Activated CD8-positive, alpha-beta T cell treated with anti-CD3 and anti-CD28 coated beads for 36 hours (primary cell): ENCODE measurements around the gene CYP2B6. TPM values are rescaled to one million over a fixed set of nuclear protein-coding genes. Genes with fewer than 3 reads are reported as not detected.

Source experiments
- ATAC-seq: fragments of 200-7000 bp; cut with Tn5 transposase; one replicate; pipeline ENCODE4 v1.10.0; 2021; ENCODE audit warnings: mild to moderate bottlenecking, moderate library complexity
- CTCF ChIA-PET: fragments of 350-600 bp; sonication (Branson Sonifier 250); formaldehyde crosslinking; loops from one replicate; lab custom pipeline; 2021; ENCODE audit warnings: antibody characterized with exemption; lab: Charles Lee
- POLR2A ChIA-PET: fragments of 350-600 bp; sonication (Branson Sonifier 250); formaldehyde crosslinking; loops from one replicate; lab custom pipeline; 2021; ENCODE audit warnings: antibody characterized with exemption; lab: Charles Lee
- DNase-seq: peaks from one replicate; pipeline ENCODE4 v3.0.0-alpha.2; 2020
- H3K27ac Mint-ChIP-seq: one replicate; pipeline ENCODE4 v1.8.0; 2021; ENCODE audit warnings: mild to moderate bottlenecking, mixed read lengths
- H3K27me3 Mint-ChIP-seq: one replicate; pipeline ENCODE4 v1.8.0; 2021; ENCODE audit warnings: mixed read lengths
- H3K36me3 Mint-ChIP-seq: one replicate; pipeline ENCODE4 v1.8.0; 2021; ENCODE audit warnings: low read depth, mixed read lengths
- H3K4me1 Mint-ChIP-seq: one replicate; pipeline ENCODE4 v1.8.0; 2021; ENCODE audit warnings: low read depth, mixed read lengths
- H3K4me3 Mint-ChIP-seq: one replicate; pipeline ENCODE4 v1.8.0; 2021; ENCODE audit warnings: mild to moderate bottlenecking, moderate library complexity, mixed read lengths
- H3K9me3 Mint-ChIP-seq: one replicate; pipeline ENCODE4 v1.8.0; 2021; ENCODE audit warnings: mixed read lengths
- intact Hi-C: fragments of 100-400 bp; cut with micrococcal nuclease; formaldehyde crosslinking; loops from one replicate; pipeline ENCODE4 v1.10.0; 2022
- total RNA-seq, 2 experiments: library from RNA; stranded (reverse); gene quantifications; one replicate each; pipeline ENCODE4 v1.2.3, GENCODE V29; 2021
- TF ChIP-seq, protein P1 (sequence below): fragments of 200-600 bp; IDR thresholded peaks from one replicate; pipeline ENCODE4 v1.8.0; 2022; ENCODE audit warnings: antibody characterized with exemption, mild to moderate bottlenecking

CYP2B6 gene
- total RNA-seq, 2 experiments from 2014 or later: not detected

DNA sequence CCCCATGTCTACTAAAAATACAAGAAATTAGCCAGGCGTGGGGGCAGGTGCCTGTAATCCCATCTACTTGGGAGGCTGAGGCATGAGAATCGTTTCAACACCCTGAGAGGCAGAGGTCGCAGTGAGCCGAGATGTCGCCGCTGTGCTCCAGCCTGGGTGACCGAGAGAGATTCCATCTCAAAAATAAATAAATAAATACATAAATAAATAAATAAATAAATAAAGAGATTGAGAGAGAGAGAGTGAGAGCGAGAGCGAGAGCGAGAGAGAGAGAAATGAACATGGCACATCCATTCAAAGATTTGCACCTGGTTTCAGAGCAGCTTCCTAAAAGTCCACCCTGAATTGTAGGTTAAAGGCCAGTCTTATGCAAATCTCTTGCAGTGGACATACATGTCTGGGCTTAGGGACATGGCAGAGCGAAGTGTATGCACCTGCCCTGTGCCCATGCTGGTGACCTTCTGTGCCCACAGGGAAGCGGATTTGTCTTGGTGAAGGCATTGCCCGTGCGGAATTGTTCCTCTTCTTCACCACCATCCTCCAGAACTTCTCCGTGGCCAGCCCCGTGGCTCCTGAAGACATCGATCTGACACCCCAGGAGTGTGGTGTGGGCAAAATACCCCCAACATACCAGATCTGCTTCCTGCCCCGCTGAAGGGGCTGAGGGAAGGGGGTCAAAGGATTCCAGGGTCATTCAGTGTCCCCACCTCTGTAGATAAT, 42.3 kb upstream of the CYP2B6 start:
- H3K36me3 Mint-ChIP-seq: no peaks in the 10 kb centered on the region
- no peak overlapping the region for H3K27ac Mint-ChIP-seq
- TF ChIP-seq, protein P1, sequence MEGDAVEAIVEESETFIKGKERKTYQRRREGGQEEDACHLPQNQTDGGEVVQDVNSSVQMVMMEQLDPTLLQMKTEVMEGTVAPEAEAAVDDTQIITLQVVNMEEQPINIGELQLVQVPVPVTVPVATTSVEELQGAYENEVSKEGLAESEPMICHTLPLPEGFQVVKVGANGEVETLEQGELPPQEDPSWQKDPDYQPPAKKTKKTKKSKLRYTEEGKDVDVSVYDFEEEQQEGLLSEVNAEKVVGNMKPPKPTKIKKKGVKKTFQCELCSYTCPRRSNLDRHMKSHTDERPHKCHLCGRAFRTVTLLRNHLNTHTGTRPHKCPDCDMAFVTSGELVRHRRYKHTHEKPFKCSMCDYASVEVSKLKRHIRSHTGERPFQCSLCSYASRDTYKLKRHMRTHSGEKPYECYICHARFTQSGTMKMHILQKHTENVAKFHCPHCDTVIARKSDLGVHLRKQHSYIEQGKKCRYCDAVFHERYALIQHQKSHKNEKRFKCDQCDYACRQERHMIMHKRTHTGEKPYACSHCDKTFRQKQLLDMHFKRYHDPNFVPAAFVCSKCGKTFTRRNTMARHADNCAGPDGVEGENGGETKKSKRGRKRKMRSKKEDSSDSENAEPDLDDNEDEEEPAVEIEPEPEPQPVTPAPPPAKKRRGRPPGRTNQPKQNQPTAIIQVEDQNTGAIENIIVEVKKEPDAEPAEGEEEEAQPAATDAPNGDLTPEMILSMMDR: no peak
- DNase-seq: no peak
- no peak for ATAC-seq
- peaks cover 13% of the 10 kb centered on the region for H3K9me3 Mint-ChIP-seq
- intact Hi-C loops: no loop called here
- ChIA-PET CTCF (no interaction called here), POLR2A (no interaction called here)
- H3K4me3 Mint-ChIP-seq: no peak overlapping the region
- no peaks in the 10 kb centered on the region for H3K4me1 Mint-ChIP-seq
- H3K27me3 Mint-ChIP-seq: peaks cover 4% of the 10 kb centered on the region

DNA sequence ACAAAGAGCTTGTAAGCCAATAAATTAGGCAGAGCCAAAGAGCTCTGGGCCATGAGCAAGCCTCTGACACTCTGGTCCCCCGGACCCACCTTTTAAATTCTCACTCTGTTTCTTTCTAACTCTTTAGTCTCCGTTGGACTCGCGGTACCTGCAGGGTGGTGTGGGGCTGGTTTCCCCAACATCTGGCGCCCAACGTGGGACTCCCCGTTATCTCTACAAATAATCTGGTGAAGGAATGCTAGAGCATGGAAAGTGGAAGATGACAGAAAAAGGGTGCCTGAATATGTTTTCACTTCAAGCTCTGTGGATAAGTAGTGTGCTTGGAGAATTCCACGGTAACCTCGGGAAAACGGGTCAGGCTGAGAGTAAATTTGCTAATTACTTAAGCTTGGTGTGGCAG, 36.5 kb upstream of the CYP2B6 start:
- Mint-ChIP-seq H3K27ac (no peak overlapping the region), H3K4me3 (no peak overlapping the region), H3K4me1 (no peaks in the 10 kb centered on the region), H3K9me3 (peaks cover 41% of the 10 kb centered on the region), H3K36me3 (peaks cover 5% of the 10 kb centered on the region), H3K27me3 (no peaks in the 10 kb centered on the region)
- ChIA-PET CTCF (no interaction called here), POLR2A (no interaction called here)
- ATAC-seq (no peak), DNase-seq (no peak)
- TF ChIP-seq, protein P1: no peak
- intact Hi-C loops: no loop called here

- ATAC-seq: no peak
- TF ChIP-seq, protein P1: no peak
- Mint-ChIP-seq H3K9me3 (peaks cover 22% of the 10 kb centered on the region), H3K4me3 (no peak overlapping the region), H3K36me3 (peaks cover 1% of the 10 kb centered on the region), H3K27me3 (peaks cover 8% of the 10 kb centered on the region), H3K27ac (no peak overlapping the region), H3K4me1 (no peaks in the 10 kb centered on the region)
- DNase-seq: no peak
- ChIA-PET CTCF (no interaction called here), POLR2A (no interaction called here)
- intact Hi-C loops: no loop called here
Observed at GRCh38 chr19:40959338-40959737, 31.7 kb upstream of the CYP2B6 start.

- ChIA-PET POLR2A (no interaction called here), CTCF (no interaction called here)
- Mint-ChIP-seq H3K27ac (no peak overlapping the region), H3K36me3 (no peaks in the 10 kb centered on the region), H3K4me1 (no peaks in the 10 kb centered on the region), H3K4me3 (no peak overlapping the region), H3K9me3 (peaks cover 15% of the 10 kb centered on the region), H3K27me3 (peaks cover 8% of the 10 kb centered on the region)
- TF ChIP-seq, protein P1: no peak
- ATAC-seq: no peak
- intact Hi-C loops: no loop called here
- no peak for DNase-seq
Observed at GRCh38 chr19:40960062-40960685, 30.9 kb upstream of the CYP2B6 start.

DNA sequence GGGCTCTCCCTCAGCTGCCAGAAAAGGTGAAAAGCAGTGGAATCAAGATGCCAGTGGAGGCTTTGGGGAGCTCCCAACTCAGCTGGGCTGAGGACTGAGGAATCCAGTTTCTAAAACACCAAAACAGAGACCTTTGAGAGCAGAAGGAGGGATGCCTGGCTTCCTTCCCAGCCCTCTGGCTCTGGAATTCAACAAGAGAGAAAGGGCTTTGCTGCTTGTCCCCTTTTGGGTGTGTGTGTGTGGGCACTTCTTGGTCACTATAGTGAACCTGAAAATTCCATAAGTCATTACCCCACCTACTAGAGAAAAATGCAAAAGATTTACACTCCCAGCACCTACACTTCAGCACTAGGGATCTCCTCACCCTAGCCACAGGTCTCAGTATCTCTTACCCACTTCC, 30.3 kb upstream of the CYP2B6 start:
- POLR2A ChIA-PET: no interaction called here
- H3K27ac Mint-ChIP-seq: no peak overlapping the region

More for the DNA sequence above, 30.3 kb upstream of the CYP2B6 start:
- DNase-seq (no peak), ATAC-seq (no peak)
- TF ChIP-seq, protein P1: no peak
- no peak overlapping the region for H3K4me3 Mint-ChIP-seq
- no peaks in the 10 kb centered on the region for H3K36me3 Mint-ChIP-seq
- H3K27me3 Mint-ChIP-seq: peaks cover 8% of the 10 kb centered on the region
- H3K4me1 Mint-ChIP-seq: no peaks in the 10 kb centered on the region
- H3K9me3 Mint-ChIP-seq: peaks cover 13% of the 10 kb centered on the region
- CTCF ChIA-PET: no interaction called here
- intact Hi-C loops: no loop called here
